Measurements from ENCODE around the gene ZNF444. TPM values are rescaled to one million over a fixed set of nuclear protein-coding genes. Genes with fewer than 3 reads are reported as not detected.
"Not testable (repeated sequence)": the region's sequence is repeated elsewhere in the genome, so short reads cannot be mapped to it uniquely, and the experiment has no call there.

Gene ZNF444
- polyA plus RNA-seq, 4 donors: 24.9 to 41.0 (median 27.5) TPM

GRCh38 chr19:56170261-56170660, 29.2 kb downstream of the ZNF444 start:
- no peak for DNase-seq (ENCODE audit: low read depth in 4 of 4, low spot score in 3 of 4)

DNA sequence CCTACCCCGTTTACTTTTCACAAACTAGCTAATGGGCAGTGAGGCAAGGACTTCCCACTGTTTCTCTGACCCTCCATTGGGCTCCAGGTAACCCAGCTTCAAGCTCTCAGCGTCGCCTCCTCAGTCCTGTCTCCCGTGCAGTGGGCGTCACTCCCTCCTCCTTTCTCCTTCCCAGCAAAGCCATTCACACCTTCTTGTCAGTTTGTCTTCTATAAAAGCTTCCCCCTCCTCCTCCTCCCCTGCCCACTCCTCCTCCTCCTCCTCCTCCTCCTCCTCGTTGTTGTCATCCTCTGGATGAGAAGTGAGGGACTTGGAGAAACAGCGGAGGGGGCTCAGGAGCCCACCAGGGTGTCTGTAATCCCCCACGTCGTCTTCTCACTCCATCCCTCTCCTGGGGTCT, 33.0 kb downstream of the ZNF444 start:
- no peak for DNase-seq (ENCODE audit: low read depth in 4 of 4, low spot score in 3 of 4)

DNA sequence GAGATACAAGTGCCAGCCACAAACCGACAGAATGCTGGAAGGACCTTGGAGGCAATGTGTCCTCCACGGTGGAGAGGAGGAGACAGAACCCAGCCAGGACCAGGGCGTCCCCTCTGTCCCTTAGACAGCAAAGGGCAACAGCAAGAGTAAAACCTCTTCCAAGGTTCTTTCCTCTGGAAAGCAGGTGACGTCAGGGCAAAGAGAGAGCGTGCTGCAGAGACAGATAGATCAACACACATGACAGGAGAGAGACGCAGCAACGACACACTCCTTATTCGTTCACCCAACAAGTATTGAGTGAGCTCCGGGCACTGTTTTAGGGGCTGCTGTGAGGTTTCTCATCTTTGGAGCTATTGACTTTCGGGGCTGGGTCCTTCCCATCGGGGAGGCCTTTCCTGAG, 33.5 kb downstream of the ZNF444 start:
- DNase-seq (ENCODE audit: low read depth in 4 of 4, low spot score in 3 of 4): no peak

GRCh38 chr19:56175861-56176307, 34.8 kb downstream of the ZNF444 start, which contains the start of gene GALP:
Gene GALP (plus strand): TSS chr19:56176008. CDS start chr19:56177109, 1,101 bp downstream.
- not testable (repeated sequence) for DNase-seq (ENCODE audit: low read depth in 4 of 4, low spot score in 3 of 4)

DNA sequence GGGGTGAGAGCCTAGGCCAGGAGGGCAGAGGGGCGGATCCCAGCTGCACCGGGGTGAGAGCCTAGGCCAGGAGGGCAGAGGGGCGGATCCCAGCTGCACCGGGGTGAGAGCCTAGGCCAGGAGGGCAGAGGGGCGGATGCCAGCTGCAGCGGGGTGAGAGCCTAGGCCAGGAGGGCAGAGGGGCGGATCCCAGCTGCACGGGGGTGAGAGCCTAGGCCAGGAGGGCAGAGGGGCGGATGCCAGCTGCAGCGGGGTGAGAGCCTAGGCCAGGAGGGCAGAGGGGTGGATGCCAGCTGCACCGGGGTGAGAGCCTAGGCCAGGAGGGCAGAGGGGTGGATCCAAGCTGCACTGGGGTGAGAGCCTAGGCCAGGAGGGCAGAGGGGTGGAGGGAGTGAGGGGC, 35.2 kb downstream of the ZNF444 start:
- DNase-seq (ENCODE audit: low read depth in 4 of 4, low spot score in 3 of 4): not testable (repeated sequence)

- DNase-seq (ENCODE audit: low read depth in 4 of 4, low spot score in 3 of 4): no peak
These were observed 35.8 kb downstream of the ZNF444 start for GRCh38 chr19:56176881-56177280.

DNA sequence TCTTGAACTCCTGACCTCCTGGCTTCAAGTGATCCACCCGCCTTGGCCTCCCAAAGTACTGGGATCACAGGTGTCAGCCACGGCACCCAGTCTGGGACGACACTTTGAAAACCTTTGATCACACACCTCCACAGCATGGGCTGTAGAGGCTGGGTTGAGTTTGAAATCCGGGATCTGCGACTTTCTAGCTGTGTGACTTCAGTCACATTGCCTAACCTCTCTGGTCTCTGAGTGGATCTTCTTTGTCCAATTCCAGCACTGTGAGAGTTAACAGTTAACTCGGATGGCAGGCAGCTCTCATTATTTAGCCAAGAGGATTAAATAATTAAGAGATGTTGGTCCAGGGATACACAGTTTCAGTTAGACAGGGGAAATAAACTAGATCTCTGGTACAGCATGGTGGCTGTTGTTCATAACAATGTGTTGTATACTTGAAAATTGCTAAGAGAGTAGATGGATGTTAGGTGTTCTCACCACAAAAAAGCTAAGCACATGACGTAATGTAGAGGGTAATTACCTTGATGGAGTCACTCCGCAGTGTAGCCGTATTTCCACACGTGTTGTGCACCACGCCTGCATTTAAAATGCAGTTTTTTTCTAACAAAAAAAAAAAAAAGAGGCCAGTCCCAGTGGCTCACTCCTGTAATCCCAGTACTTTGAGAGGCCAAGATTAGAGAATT, 36.6 kb downstream of the ZNF444 start:
- DNase-seq (ENCODE audit: low read depth in 4 of 4, low spot score in 3 of 4): no peak

DNA sequence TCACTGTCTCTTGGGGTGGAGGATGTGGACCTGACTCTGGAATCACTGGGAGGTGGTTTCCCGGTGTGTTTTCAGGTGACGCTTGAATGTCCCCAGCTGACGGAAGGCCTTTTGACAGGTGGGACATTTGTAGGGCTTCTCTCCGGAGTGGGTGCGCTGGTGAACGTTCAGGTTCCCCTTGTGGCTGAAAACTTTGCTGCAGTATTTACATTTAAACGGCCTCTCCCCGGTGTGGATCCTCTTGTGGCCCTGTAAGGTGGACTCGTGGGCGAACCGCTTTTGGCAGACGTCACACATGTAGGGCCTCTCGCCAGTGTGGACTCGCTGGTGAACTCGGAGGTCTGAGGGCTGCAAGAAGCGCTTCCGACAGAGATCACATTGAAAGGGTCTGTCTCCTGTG, 48.7 kb downstream of the ZNF444 start:
- DNase-seq (ENCODE audit: low read depth in 4 of 4, low spot score in 3 of 4): no peak

- no peak for DNase-seq (ENCODE audit: low read depth in 4 of 4, low spot score in 3 of 4)
These were observed 50.0 kb downstream of the ZNF444 start for GRCh38 chr19:56191115-56191514.

DNA sequence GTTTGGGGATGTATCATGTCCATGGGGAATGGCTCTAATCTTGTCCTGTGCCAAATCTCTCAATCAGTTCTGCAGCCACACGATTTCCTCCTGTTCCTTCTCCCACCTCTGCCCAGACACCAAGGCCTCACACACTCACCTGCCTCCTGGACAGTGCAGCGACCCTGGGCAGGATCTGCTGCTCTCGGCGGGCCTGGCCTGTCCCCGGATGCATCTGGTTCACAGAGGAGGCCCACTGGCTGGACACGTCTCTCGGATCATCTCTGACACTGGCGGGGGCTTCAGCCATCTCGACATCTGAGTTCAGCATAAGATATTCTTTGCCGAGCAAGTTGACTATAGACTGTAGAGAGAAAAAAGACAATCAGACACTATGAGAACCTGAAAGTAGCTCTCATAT, 50.6 kb downstream of the ZNF444 start:
- DNase-seq (ENCODE audit: low read depth in 4 of 4, low spot score in 3 of 4): no peak

GRCh38 chr19:56193981-56194640, 53.0 kb downstream of the ZNF444 start:
- DNase-seq (ENCODE audit: low read depth in 4 of 4, low spot score in 3 of 4): no peak

DNA sequence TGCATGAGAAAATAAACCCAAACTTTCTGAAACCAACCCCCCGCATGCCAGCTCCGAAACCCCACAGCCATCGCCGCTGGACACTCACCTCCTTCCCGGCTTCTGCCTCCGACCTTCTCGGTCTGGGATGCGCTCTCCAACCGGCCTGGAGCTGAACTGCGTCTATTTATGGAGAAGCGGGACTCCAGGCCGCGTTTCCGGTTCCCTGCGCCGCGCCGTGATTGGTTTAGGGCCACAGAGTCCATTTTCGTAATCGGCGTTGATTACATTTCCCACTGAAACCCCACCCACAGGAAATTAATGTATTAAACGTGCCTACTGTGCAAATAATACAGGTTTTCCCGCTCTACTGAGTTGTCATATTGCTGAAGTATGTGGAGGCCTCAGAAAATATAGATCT, 56.6 kb downstream of the ZNF444 start, which contains the start of gene ZSCAN5B:
ZSCAN5B (minus strand) TSS at position 138 of the 400 bp plus-strand sequence. CDS start 4,731 bp downstream, outside the sequence.
- not testable (repeated sequence) for DNase-seq (ENCODE audit: low read depth in 4 of 4, low spot score in 3 of 4)

DNA sequence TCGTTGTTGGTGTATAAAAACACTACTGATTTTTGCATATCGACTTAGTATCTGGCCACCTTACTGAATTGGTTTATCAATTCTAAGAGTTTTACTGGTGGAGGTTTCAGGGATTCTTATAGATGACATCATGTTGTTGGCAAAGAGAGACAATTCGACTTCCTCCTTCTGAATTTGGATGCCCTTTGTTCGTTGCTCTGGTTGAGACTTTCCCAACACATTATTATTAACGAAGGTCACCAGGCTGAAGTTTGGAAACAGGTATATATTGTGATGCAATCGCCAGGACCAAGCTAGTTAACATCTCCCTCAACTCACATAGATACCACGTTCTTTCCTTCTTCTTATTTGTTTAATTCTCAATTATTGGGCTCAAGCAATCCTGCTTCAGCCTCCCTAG, 58.6 kb downstream of the ZNF444 start:
- DNase-seq (ENCODE audit: low read depth in 4 of 4, low spot score in 3 of 4): no peak

GRCh38 chr19:56201973-56202372, 60.9 kb downstream of the ZNF444 start, which contains the start of gene ZSCAN5C:
Gene ZSCAN5C (plus strand): TSS chr19:56202273. CDS start chr19:56205914, 3,641 bp downstream.
- no peak for DNase-seq (ENCODE audit: low read depth in 4 of 4, low spot score in 3 of 4)

DNA sequence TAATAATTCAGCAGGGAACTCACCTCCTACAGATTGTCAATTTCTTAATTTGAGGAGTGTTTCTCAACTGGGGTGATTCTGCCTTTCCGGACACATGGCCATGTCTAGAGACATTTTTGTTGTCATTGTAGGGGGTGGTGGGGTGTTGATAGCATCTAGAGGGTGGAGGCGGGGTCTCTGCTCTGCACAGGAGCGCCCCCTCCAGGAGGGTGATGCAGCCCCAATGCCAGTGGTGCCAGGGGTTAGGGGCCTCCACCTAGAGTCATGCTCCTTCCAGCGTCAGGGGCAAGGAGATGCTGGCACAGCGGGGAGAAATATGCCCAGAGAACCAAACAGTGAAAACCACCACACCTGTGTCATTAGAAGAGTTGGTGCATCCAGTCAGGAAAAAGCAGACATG, 66.5 kb downstream of the ZNF444 start:
- not testable (repeated sequence) for DNase-seq (ENCODE audit: low read depth in 4 of 4, low spot score in 3 of 4)

GRCh38 chr19:56209091-56209490, 68.0 kb downstream of the ZNF444 start:
- no peak for DNase-seq (ENCODE audit: low read depth in 4 of 4, low spot score in 3 of 4)

DNA sequence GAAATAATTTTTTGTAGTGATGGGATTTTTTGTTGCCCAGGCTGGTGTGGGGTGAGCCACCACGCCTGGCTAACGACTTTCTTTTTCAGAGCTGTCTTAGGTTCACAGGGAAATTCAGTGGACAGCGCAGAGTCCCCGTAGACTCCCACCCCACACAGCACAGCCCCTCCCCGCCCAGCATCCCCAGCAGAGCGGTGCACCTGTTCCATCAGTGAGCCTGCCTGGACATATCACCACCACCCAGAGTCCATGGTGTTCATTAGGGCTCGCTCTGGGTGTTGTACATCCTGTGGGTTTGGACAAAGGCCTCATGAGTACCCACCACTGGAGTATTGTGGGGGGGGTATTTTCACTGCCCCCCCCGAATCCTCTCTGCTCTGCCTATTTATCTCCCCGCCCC, 68.9 kb downstream of the ZNF444 start:
- DNase-seq (ENCODE audit: low read depth in 4 of 4, low spot score in 3 of 4): not testable (repeated sequence)

Other genes with a start within 250 kb of the ZNF444 start
- not detected for gene NLRP13, start 209.0 kb upstream of the ZNF444 start, polyA plus RNA-seq (ENCODE audit: insufficient read length in 4 of 4)
- gene NLRP8, start 193.5 kb upstream of the ZNF444 start, polyA plus RNA-seq (ENCODE audit: insufficient read length in 4 of 4): under 1 TPM in 1 of 4 donors, not detected in 3; 0.03 TPM
- gene NLRP5, start 154.5 kb upstream of the ZNF444 start, polyA plus RNA-seq (ENCODE audit: insufficient read length in 4 of 4): under 1 TPM in 1 of 4 donors, not detected in 3; 0.06 TPM
- 10 to 100 TPM; 14.0 to 26.2 (median 15.3) TPM for gene ZNF787, start 20.0 kb upstream of the ZNF444 start, polyA plus RNA-seq (ENCODE audit: insufficient read length in 4 of 4)
- gene GALP, start 34.7 kb downstream of the ZNF444 start, polyA plus RNA-seq (ENCODE audit: insufficient read length in 4 of 4): under 1 TPM in 1 of 4 donors, not detected in 3; 0.43 TPM
- under 1 TPM in 2 of 4 donors, not detected in 2; 0.12 to 0.14 TPM for gene ZSCAN5B, start 56.5 kb downstream of the ZNF444 start, polyA plus RNA-seq (ENCODE audit: insufficient read length in 4 of 4)
- under 1 TPM in 1 of 4 donors, not detected in 3; 0.05 TPM for gene ZSCAN5C, start 61.0 kb downstream of the ZNF444 start, polyA plus RNA-seq (ENCODE audit: insufficient read length in 4 of 4)
- 1 to 10 TPM in 3 of 4 donors, under 1 TPM in 1; 0.98 to 2.6 (median 2.1) TPM for gene EDDM13, start 131.5 kb downstream of the ZNF444 start, polyA plus RNA-seq (ENCODE audit: insufficient read length in 4 of 4)
- gene ZSCAN5A, start 173.6 kb downstream of the ZNF444 start, polyA plus RNA-seq (ENCODE audit: insufficient read length in 4 of 4): 10 to 100 TPM; 11.4 to 13.9 (median 12.9) TPM

Data from right renal pelvis (tissue), 4 donors.